ENCODE results near the gene KLHL40.

KLHL40 gene

DNA sequence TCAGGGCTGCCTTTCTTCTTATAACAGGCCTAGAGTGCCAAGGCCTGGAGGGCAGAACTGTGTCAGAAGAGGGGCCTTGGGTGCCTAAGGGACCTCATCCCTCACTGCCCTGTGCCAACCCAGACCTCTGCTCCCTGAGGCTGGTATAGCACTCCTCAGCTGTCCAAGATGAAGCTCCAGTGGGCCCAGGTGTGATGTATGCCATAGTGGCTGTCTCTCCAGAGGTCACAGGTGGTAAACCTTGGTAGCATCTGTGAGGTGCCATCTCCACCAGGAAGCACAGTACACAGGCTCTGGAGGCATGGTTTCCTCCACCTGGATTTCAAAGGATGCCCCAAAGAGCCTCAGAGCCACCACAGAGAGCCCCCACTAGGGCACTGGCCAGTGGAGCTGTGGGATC lies 12.3 kb upstream of the KLHL40 start:
- no peak for DNase-seq (ENCODE audit: extremely low spot score)
- POLR2A ChIA-PET = no interaction called here
- CTCF ChIA-PET = no interaction called here
- no peak for TF ChIP-seq CTCF (IDR thresholded peaks at IDR 0.05; ENCODE audit: control extremely low read depth, extremely low read depth, low read depth, missing control alignments)

DNA sequence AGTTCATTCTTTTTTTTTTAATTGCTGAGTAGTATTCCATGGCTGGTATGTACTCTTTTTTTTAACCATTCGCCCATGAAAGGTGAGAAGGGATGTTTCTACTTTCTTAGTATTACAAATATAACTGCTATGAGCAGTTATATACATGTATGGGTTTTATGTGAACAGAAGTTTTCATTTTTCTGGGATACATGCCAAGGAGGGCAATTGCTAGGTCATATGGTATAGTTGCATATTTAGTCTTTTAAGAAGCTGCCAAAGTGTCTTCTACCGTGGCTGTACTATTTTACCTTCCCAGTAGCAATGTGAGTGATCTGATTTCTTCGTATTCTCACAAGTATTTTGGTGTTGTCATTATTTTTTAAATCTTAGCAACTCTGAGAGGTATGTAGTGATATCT lies 11.2 kb upstream of the KLHL40 start:
- DNase-seq (ENCODE audit: extremely low spot score) = no peak
- TF ChIP-seq CTCF (IDR thresholded peaks at IDR 0.05; ENCODE audit: control extremely low read depth, extremely low read depth, low read depth, missing control alignments) = no peak
- POLR2A ChIA-PET = no interaction called here
- CTCF ChIA-PET = no interaction called here

GRCh38 chr3:42675909-42676308 lies 9.4 kb upstream of the KLHL40 start:
- no peak for DNase-seq (ENCODE audit: extremely low spot score)
- TF ChIP-seq CTCF (IDR thresholded peaks at IDR 0.05; ENCODE audit: control extremely low read depth, extremely low read depth, low read depth, missing control alignments) = no peak
- ChIA-PET POLR2A (no interaction called here), CTCF (no interaction called here)

GRCh38 chr3:42678447-42678846 lies 6.9 kb upstream of the KLHL40 start:
- ChIA-PET CTCF (interaction anchor here (1.2 kb wide), 1 partner anchor 34 kb away, joined by 3 read pairs; no protein-coding TSS in a partner anchor), POLR2A (no interaction called here)
- no peak for TF ChIP-seq CTCF (IDR thresholded peaks at IDR 0.05; ENCODE audit: control extremely low read depth, extremely low read depth, low read depth, missing control alignments)
- no peak for DNase-seq (ENCODE audit: extremely low spot score)

- ChIA-PET CTCF (no interaction called here), POLR2A (no interaction called here)
- no peak for TF ChIP-seq CTCF (IDR thresholded peaks at IDR 0.05; ENCODE audit: control extremely low read depth, extremely low read depth, low read depth, missing control alignments)
- DNase-seq (ENCODE audit: extremely low spot score) = no peak
These were observed 5.1 kb upstream of the KLHL40 start for GRCh38 chr3:42680271-42680670.

DNA sequence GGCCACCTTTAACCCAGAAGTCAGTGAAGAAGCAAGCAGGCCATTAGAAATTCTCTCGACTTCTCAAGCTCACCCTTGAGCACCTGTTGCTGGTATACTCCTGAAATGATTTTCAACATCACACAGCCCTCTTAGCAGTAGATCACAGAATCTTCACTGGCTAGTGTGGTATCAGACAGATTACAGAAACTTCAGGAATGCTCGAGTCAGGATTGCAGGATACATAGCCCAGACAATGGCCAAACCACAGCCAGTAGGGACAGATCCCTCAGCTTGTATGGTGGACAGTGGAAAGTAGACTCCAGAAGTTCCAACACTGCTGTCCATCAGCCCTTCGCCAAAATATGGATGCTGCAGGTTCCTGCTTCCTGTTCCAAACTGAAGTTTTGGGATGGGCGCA lies 4.5 kb upstream of the KLHL40 start:
- TF ChIP-seq CTCF (IDR thresholded peaks at IDR 0.05; ENCODE audit: control extremely low read depth, extremely low read depth, low read depth, missing control alignments) = no peak
- POLR2A ChIA-PET = no interaction called here
- DNase-seq (ENCODE audit: extremely low spot score) = no peak
- CTCF ChIA-PET = no interaction called here

GRCh38 chr3:42681361-42682038 lies 3.8 kb upstream of the KLHL40 start:
- no peak for DNase-seq (ENCODE audit: extremely low spot score)
- no peak for TF ChIP-seq CTCF (IDR thresholded peaks at IDR 0.05; ENCODE audit: control extremely low read depth, extremely low read depth, low read depth, missing control alignments)
- CTCF ChIA-PET = no interaction called here
- POLR2A ChIA-PET = no interaction called here
